CD4-positive, alpha-beta T cell treated with Interleukin-6 for 4 hours (primary cell): ENCODE results near the gene TMEM18.

Experiments
- DNase-seq: peaks from one replicate; pipeline ENCODE4 v3.0.0-alpha.2; 2020; ENCODE audit warnings: mixed read lengths

TMEM18 gene

DNA sequence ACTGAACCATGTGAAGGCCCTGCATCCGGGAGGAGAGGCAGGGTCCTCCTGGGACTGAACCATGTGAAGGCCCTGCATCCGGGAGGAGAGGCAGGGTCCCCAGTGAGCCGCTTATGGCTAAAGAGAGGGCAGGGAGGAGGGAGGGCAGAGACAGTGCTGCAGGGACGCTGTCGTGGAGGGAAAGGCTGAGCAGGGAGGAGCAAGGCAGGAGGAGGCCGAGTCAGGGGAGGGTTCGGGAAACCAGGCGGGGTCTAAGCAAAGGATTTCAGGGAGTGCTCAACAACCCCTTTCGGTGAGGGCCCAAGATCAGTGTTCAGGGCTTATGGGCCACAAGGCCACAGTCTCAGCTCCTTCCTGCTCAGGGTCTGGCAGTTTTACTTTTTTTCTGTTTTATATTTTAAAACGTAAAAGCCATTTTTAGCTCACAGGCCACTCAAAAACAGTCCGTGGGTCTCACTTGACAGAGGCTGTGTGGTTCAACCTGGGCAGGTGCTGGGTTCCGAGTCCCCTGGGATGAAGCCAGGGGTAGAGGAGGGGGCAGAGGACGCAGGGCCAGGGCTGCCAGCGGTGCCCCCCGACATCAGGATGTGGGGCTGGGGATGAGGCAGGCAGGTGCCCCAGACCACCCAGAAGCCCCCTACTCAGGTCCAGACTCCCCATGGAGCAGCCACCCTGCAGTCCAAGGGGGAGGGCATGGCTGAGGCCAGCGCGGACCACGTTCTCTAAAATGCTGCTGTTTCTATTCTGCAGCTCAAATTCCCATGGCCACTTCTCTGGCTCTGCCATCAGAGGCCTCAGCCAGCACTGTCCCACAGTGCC lies 5.2 kb downstream of the TMEM18 start:
- no peak for DNase-seq

GRCh38 chr2:671072-671471 lies 6.1 kb downstream of the TMEM18 start:
- DNase-seq, result no peak

- DNase-seq, result no peak
Observed at GRCh38 chr2:670637-671036, 6.6 kb downstream of the TMEM18 start.

DNA sequence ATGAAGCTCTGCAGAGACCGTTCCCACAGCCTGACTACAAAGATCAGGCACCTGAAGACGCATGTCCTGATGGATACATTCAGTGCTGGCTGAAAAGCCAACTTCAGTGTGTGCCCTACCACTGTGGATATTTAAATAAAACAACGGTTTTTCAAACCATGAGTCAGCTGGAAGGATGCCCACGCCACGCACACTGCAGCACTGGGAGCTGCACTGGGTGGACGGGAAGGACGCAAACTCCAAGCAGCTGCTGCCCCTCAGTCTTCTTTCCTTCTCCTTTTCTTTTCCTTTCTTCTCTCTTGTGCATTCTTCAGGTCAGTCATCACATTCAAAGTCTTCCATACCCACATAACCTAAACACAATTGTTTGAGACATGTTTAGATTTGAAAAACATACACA lies 7.9 kb downstream of the TMEM18 start:
- no peak for DNase-seq

- no peak for DNase-seq
Observed at GRCh38 chr2:668000-668398, 9.2 kb downstream of the TMEM18 start.

DNA sequence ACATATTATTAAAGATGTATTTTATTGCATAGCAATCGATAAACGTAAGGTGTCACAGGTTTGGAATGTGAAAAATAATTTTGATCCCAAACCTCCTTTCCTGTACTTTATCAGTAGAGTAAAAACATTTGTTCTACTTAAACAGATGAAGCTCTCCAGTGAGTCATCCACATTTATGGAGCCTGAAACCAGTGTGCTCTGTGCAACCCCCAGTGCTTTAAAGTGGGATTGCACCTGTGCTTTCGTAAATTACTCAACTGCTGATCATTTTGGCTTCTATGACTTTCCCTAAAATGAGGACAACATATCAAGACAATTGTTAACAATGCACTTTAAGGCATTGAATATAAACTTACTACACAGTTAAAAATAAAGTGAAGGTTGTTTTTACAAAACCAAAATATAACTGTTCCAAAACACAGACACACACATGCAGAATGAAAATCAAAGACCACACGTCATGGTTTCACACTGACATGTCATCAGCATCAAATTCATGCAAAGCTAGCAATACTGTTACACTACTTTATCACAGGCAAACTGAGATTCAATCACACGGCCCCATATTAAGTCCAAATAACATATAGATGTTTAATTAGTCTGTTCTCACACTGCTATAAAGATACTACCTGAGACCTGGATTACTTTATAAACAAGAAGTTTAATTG lies 9.7 kb downstream of the TMEM18 start:
- no peak for DNase-seq

DNA sequence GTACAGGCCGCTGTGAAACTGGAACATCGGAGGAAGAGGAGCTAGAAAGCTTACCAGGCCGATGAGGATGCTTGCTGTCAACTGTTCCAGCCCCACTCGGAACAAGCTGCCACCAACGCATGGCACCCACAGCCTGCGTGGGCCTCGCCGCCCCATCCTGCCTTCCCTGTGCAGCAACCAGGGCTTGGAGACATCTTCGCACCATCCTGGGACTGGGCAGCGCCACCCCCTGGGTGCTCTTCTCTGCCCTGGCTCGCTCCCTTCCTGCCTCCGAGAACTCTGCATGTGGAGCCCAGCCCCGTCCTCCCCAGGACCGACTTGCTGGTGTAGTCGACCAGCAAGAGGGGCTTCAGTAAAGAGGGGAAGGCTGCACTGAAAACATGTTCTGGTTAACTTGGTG lies 10.8 kb downstream of the TMEM18 start:
- DNase-seq, result no peak

GRCh38 chr2:665340-666073 lies 11.7 kb downstream of the TMEM18 start:
- no peak for DNase-seq

- no peak for DNase-seq
Observed at GRCh38 chr2:664063-664462, 13.1 kb downstream of the TMEM18 start.

GRCh38 chr2:663221-663620 lies 14.0 kb downstream of the TMEM18 start:
- no peak for DNase-seq

DNA sequence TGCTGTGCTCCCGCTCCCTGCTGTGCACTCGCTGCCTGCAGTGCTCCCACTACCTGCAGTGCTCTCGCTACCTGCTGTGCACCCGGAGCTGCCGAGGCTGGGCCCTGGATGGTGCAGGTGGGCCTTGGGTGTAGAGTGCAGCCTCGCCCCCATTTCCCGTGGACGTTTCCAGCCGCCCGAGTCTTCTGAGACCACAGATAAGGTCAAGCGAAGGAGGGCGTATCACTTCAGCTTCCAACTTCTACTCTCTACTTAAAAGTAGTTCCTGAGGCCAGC lies 15.9 kb downstream of the TMEM18 start:
- no peak for DNase-seq

DNA sequence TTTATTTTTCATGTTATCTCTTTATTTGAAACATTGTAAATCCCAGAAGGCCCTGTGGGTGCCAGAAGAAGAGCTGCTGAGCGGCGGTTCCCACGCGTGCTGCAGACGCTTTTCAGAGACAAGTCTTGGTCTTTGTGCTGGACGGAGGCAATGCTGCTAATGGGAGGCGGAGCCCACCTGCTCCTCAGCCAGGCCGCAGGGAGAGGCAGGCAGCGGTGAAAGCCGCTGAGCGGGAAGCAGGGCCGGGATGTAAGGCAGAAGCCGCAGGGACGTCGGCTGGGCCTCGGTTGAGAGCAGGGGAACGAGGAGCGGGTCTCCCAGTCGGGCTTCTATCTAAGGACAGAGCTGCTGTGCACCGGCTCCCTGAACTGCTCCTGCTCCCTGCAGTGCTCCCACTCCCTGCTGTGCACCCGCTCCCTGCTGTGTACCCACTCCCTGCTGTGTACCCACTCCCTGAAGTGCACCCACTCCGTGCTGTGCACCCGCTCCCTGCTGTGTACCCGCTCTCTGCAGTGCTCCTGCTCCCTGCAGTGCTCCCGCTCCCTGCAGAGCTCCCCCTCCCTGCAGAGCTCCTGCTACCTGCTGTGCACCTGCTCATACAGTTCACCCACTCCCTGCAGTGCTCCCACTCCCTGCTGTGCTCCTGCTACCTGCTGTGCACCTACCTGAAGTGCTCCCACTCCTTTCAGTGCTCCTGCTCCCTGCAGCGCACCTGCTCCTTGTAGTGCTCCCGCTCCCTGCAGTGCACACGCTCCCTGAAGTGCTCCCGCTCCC lies 16.4 kb downstream of the TMEM18 start:
- no peak for DNase-seq

GRCh38 chr2:660029-660428 lies 17.2 kb downstream of the TMEM18 start:
- no peak for DNase-seq

- no peak for DNase-seq
Observed at GRCh38 chr2:658426-658825, 18.8 kb downstream of the TMEM18 start.

DNA sequence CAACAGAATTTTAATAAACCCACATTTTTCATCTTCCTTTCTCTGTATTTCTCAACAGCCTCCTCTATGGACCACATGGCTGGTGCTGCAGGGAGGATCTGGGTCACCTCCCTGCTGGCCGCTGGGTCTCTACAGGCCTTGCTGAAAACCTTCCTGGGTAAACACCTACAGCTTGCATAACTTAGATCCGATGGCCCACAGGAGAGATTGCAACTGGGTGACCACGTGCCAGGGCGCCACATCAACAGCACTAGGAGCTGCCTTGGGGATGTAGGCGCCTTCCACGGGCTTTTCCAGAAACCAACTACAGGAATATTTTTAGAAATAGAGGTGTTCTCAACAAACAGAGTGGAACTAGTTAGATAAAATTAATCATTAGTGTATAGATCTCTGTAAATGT lies 19.4 kb downstream of the TMEM18 start:
- DNase-seq, result no peak

DNA sequence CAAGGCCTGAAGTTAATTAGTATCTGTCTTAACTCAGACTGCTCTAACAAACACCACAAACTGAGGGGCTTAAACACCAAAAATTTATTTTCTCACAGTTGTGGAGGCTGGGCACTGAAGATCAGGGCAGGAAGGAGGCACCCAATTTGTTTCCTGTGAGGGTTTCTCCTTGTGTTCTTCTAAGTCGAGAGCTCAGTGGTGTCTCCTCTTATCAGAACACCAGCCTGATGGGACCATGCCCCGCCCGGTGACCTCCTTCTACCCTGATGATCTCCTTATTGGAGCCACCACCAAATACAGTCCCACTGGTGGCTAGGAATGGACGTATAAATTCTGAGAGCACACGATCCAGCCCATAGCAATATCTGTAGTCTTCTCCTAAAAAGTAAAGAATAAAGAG lies 20.5 kb downstream of the TMEM18 start:
- no peak for DNase-seq

GRCh38 chr2:655626-656025 lies 21.6 kb downstream of the TMEM18 start:
- DNase-seq, result no peak

GRCh38 chr2:654896-655295 lies 22.3 kb downstream of the TMEM18 start:
- DNase-seq, result no peak

GRCh38 chr2:653645-654425 lies 23.4 kb downstream of the TMEM18 start:
- DNase-seq, result no peak

DNA sequence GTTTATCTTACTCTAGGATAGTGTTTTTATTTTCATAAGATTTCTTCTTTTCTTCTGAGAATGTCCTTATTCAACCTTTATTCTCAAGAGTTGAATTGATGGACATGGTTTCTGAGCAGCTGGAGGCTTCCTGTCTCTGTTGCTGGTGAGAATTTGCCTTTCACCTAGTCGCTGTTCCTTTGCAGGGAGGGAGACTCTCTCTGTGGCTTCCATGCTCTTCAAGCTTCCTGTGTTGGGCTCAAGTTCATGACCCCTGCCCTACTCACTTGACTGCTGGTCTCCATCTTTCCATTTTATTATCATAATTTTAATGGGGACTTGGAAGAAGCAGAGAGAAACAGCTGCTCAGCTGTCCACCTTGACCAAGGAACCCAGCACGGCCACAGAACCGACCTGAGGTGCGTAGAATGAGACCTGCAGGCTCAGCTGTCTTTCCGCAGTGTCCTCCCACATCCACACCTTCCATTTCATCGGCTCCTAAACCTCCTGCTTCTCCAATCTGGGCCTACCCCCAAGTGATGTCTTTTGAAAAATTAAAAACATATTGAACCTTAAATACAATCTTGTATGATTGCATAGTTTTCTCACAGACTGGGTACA lies 24.2 kb downstream of the TMEM18 start:
- no peak for DNase-seq

- no peak for DNase-seq
Observed at GRCh38 chr2:651951-652373, 25.2 kb downstream of the TMEM18 start.
